Glomerular visceral epithelial cell (primary cell): ENCODE data around the gene ZMYND19.
"Not testable (repeated sequence)": the region's sequence is repeated elsewhere in the genome, so short reads cannot be mapped to it uniquely, and the experiment has no call there.

Experiments
- DNase-seq: peaks from one replicate; pipeline ENCODE4 v3.0.0-alpha.2; 2016; ENCODE audit errors: extremely low spot score

Gene ZMYND19

GRCh38 chr9:137614631-137615386 lies 24.5 kb upstream of the ZMYND19 start:
- no peak for DNase-seq

- no peak for DNase-seq
Measured at GRCh38 chr9:137613738-137614523, 23.6 kb upstream of the ZMYND19 start.

GRCh38 chr9:137613259-137613658 lies 22.9 kb upstream of the ZMYND19 start:
- no peak for DNase-seq

GRCh38 chr9:137612741-137613142 lies 22.4 kb upstream of the ZMYND19 start:
- DNase-seq, result no peak

GRCh38 chr9:137611623-137612609 lies 21.6 kb upstream of the ZMYND19 start:
- DNase-seq, result peak; percentile 96

- no peak for DNase-seq
Measured at GRCh38 chr9:137610944-137611343, 20.6 kb upstream of the ZMYND19 start.

- peak; percentile 18 for DNase-seq
Measured at GRCh38 chr9:137607141-137607857, 17.0 kb upstream of the ZMYND19 start.

- DNase-seq, result peak; percentile 16
Measured at GRCh38 chr9:137606734-137607138, 16.4 kb upstream of the ZMYND19 start.

- DNase-seq, result peak; percentile 42
Measured at GRCh38 chr9:137606005-137606621, 15.8 kb upstream of the ZMYND19 start.

- peak; percentile 96 for DNase-seq
Measured at GRCh38 chr9:137605121-137606004, 15.1 kb upstream of the ZMYND19 start, which contains the start of gene ARRDC1. TSS of gene ARRDC1 (plus strand) at chr9:137605686. CDS start at chr9:137605718, 32 bp downstream.

GRCh38 chr9:137604345-137605086 lies 14.2 kb upstream of the ZMYND19 start:
- no peak for DNase-seq

GRCh38 chr9:137603879-137604278 lies 13.6 kb upstream of the ZMYND19 start:
- DNase-seq, result no peak

- DNase-seq, result no peak
Measured at GRCh38 chr9:137602661-137603060, 12.3 kb upstream of the ZMYND19 start.

- DNase-seq, result no peak
Measured at GRCh38 chr9:137598943-137599342, 8.6 kb upstream of the ZMYND19 start.

GRCh38 chr9:137596577-137596976 lies 6.3 kb upstream of the ZMYND19 start:
- not testable (repeated sequence) for DNase-seq

GRCh38 chr9:137593176-137593575 lies 2.9 kb upstream of the ZMYND19 start:
- DNase-seq, result no peak

- no peak for DNase-seq
Measured at GRCh38 chr9:137592767-137593166, 2.5 kb upstream of the ZMYND19 start.

GRCh38 chr9:137590123-137590468 lies 216 bp downstream of the ZMYND19 start:
- DNase-seq, result no peak
